Measurements from ENCODE around the gene LTF. TPM values are rescaled to one million over a fixed set of nuclear protein-coding genes. Genes with fewer than 3 reads are reported as not detected.

The LTF gene
- polyA plus RNA-seq, 1 donor from 2014 or later, result not detected

- no peaks in the 10 kb centered on the region for H3K79me2 ChIP-seq (replicated peaks; ENCODE audit: insufficient read depth, low read length)
- H3K4me3 ChIP-seq (ENCODE audit: low read length), result no peak overlapping the region
- no peak overlapping the region for H3K27ac ChIP-seq (ENCODE audit: low read length)
- H3K4me2 ChIP-seq (ENCODE audit: low read length), result no peak overlapping the region
- H3F3A ChIP-seq (ENCODE audit: insufficient read depth, low read length, poor library complexity, severe bottlenecking), result no peaks in the 10 kb centered on the region
- H3K36me3 ChIP-seq (ENCODE audit: insufficient read depth, low read length), result no peaks in the 10 kb centered on the region
- no peaks in the 10 kb centered on the region for H4K20me1 ChIP-seq (ENCODE audit: insufficient read depth)
- H3K9me3 ChIP-seq (ENCODE audit: low read length), result no peaks in the 10 kb centered on the region
- no peak overlapping the region for H2AFZ ChIP-seq (ENCODE audit: low read depth, low read length)
- H3K9me2 ChIP-seq (ENCODE audit: insufficient read depth, low read length), result no peaks in the 10 kb centered on the region
- H3K27me3 ChIP-seq (ENCODE audit: insufficient read depth, low read depth, low read length), result no peaks in the 10 kb centered on the region
- H3K9ac ChIP-seq (ENCODE audit: low read length), result no peak overlapping the region
- TF ChIP-seq CTCF (IDR thresholded peaks at IDR 0.05; ENCODE audit: poor library complexity, severe bottlenecking) (no peak), POLR2AphosphoS5 (IDR thresholded peaks at IDR 0.05) (no peak), SMC3 (conservative IDR thresholded peaks at IDR 0.05; ENCODE audit: poor library complexity) (no peak), EP300 (conservative IDR thresholded peaks at IDR 0.05; ENCODE audit: poor library complexity, severe bottlenecking) (no peak), TAF1 (IDR thresholded peaks at IDR 0.05; ENCODE audit: low read depth) (no peak), RAD21 (conservative IDR thresholded peaks at IDR 0.05) (no peak), MXI1 (conservative IDR thresholded peaks at IDR 0.05; ENCODE audit: poor library complexity, severe bottlenecking) (no peak), EZH2 (IDR thresholded peaks at IDR 0.05; ENCODE audit: borderline replicate concordance, insufficient read depth, low read length, poor library complexity, severe bottlenecking) (no peak)
- TF ChIP-seq, protein P1, sequence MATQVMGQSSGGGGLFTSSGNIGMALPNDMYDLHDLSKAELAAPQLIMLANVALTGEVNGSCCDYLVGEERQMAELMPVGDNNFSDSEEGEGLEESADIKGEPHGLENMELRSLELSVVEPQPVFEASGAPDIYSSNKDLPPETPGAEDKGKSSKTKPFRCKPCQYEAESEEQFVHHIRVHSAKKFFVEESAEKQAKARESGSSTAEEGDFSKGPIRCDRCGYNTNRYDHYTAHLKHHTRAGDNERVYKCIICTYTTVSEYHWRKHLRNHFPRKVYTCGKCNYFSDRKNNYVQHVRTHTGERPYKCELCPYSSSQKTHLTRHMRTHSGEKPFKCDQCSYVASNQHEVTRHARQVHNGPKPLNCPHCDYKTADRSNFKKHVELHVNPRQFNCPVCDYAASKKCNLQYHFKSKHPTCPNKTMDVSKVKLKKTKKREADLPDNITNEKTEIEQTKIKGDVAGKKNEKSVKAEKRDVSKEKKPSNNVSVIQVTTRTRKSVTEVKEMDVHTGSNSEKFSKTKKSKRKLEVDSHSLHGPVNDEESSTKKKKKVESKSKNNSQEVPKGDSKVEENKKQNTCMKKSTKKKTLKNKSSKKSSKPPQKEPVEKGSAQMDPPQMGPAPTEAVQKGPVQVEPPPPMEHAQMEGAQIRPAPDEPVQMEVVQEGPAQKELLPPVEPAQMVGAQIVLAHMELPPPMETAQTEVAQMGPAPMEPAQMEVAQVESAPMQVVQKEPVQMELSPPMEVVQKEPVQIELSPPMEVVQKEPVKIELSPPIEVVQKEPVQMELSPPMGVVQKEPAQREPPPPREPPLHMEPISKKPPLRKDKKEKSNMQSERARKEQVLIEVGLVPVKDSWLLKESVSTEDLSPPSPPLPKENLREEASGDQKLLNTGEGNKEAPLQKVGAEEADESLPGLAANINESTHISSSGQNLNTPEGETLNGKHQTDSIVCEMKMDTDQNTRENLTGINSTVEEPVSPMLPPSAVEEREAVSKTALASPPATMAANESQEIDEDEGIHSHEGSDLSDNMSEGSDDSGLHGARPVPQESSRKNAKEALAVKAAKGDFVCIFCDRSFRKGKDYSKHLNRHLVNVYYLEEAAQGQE (IDR thresholded peaks at IDR 0.05; ENCODE audit: borderline replicate concordance), result no peak
Observed at GRCh38 chr3:46399557-46399956, 65.1 kb downstream of the LTF start.

GRCh38 chr3:46399098-46399497 is 65.6 kb downstream of the LTF start:
- no peak overlapping the region for H3K4me3 ChIP-seq (ENCODE audit: low read length)
- H4K20me1 ChIP-seq (ENCODE audit: insufficient read depth), result no peaks in the 10 kb centered on the region
- no peaks in the 10 kb centered on the region for H3K9me2 ChIP-seq (ENCODE audit: insufficient read depth, low read length)
- no peak overlapping the region for H3K27ac ChIP-seq (ENCODE audit: low read length)
- H2AFZ ChIP-seq (ENCODE audit: low read depth, low read length), result no peak overlapping the region
- no peak overlapping the region for H3K9ac ChIP-seq (ENCODE audit: low read length)
- H3K36me3 ChIP-seq (ENCODE audit: insufficient read depth, low read length), result no peaks in the 10 kb centered on the region
- no peaks in the 10 kb centered on the region for H3K9me3 ChIP-seq (ENCODE audit: low read length)
- H3K27me3 ChIP-seq (ENCODE audit: insufficient read depth, low read depth, low read length), result no peaks in the 10 kb centered on the region
- H3K4me2 ChIP-seq (ENCODE audit: low read length), result no peak overlapping the region
- TF ChIP-seq POLR2AphosphoS5 (IDR thresholded peaks at IDR 0.05) (no peak), RAD21 (conservative IDR thresholded peaks at IDR 0.05) (no peak), TAF1 (IDR thresholded peaks at IDR 0.05; ENCODE audit: low read depth) (no peak), SMC3 (conservative IDR thresholded peaks at IDR 0.05; ENCODE audit: poor library complexity) (no peak), MXI1 (conservative IDR thresholded peaks at IDR 0.05; ENCODE audit: poor library complexity, severe bottlenecking) (no peak), EZH2 (IDR thresholded peaks at IDR 0.05; ENCODE audit: borderline replicate concordance, insufficient read depth, low read length, poor library complexity, severe bottlenecking) (no peak), EP300 (conservative IDR thresholded peaks at IDR 0.05; ENCODE audit: poor library complexity, severe bottlenecking) (no peak), CTCF (IDR thresholded peaks at IDR 0.05; ENCODE audit: poor library complexity, severe bottlenecking) (no peak)
- TF ChIP-seq, protein P1 (IDR thresholded peaks at IDR 0.05; ENCODE audit: borderline replicate concordance), result no peak
- no peaks in the 10 kb centered on the region for H3K79me2 ChIP-seq (replicated peaks; ENCODE audit: insufficient read depth, low read length)
- no peaks in the 10 kb centered on the region for H3F3A ChIP-seq (ENCODE audit: insufficient read depth, low read length, poor library complexity, severe bottlenecking)
